ENCODE results near the gene EPB42. TPM values are rescaled to one million over a fixed set of nuclear protein-coding genes. Genes with fewer than 3 reads are reported as not detected.

The EPB42 gene
- total and polyA plus RNA-seq, 2 experiments from 2014 or later: not detected

GRCh38 chr15:43211224-43211735, 9.5 kb downstream of the EPB42 start:
- no peaks in the 10 kb centered on the region for H3K36me3 Mint-ChIP-seq (ENCODE audit: low read depth)
- no peak for TF ChIP-seq NANOG (IDR thresholded peaks at IDR 0.05; ENCODE audit: borderline replicate concordance)
- no peak for TF ChIP-seq STAT1 (IDR thresholded peaks at IDR 0.05; ENCODE audit: unreplicated experiment)
- no peak for TF ChIP-seq CREB1 (CRISPR knock-in tag; IDR thresholded peaks at IDR 0.05; ENCODE audit: low read depth)
- no peak for TF ChIP-seq ZNF114 (CRISPR knock-in tag; IDR thresholded peaks at IDR 0.05)
- no peak for TF ChIP-seq EZH2 (IDR thresholded peaks at IDR 0.05; ENCODE audit: low read depth, unreplicated experiment)
- no peak for TF ChIP-seq CTCF (conservative IDR thresholded peaks at IDR 0.05; ENCODE audit: low read depth in 2 of 2)
- TF ChIP-seq ZNF462 (CRISPR knock-in tag; IDR thresholded peaks at IDR 0.05): no peak
- TF ChIP-seq POLR2AphosphoS5 (IDR thresholded peaks at IDR 0.05; ENCODE audit: low read depth): no peak
- no peak for TF ChIP-seq REST (IDR thresholded peaks at IDR 0.05; ENCODE audit: unreplicated experiment)
- no peak for TF ChIP-seq JUNB (IDR thresholded peaks at IDR 0.05; ENCODE audit: unreplicated experiment)
- no peak for TF ChIP-seq ETS1 (IDR thresholded peaks at IDR 0.05)
- TF ChIP-seq EZH2phosphoT487 (IDR thresholded peaks at IDR 0.05; ENCODE audit: unreplicated experiment): no peak
- TF ChIP-seq ZNF331 (CRISPR knock-in tag; IDR thresholded peaks at IDR 0.05; ENCODE audit: low read depth): no peak
- no peaks in the 10 kb centered on the region for H3K9me2 ChIP-seq (ENCODE audit: insufficient read depth)
- no peaks in the 10 kb centered on the region for H3F3A ChIP-seq (replicated peaks; ENCODE audit: low read depth)
- peaks cover 12% of the 10 kb centered on the region; the same call in 2 of the 3 replicates for H3K4me1 Mint-ChIP-seq
- H3K36me3 ChIP-seq (ENCODE audit: insufficient read depth): no peaks in the 10 kb centered on the region
- DNase-seq (ENCODE audit: low spot score) (no peak), ATAC-seq (no peak)
- H3K79me2 ChIP-seq (replicated peaks; ENCODE audit: insufficient read depth): no peaks in the 10 kb centered on the region
- peaks cover 12% of the 10 kb centered on the region for H3K27me3 Mint-ChIP-seq (ENCODE audit: insufficient read depth, low read depth, poor library complexity)
- H3K4me3 ChIP-seq: no peak overlapping the region
- H3K4me1 ChIP-seq (ENCODE audit: insufficient read depth): no peaks in the 10 kb centered on the region
- H2AFZ ChIP-seq: no peak overlapping the region; the same call in 1 of the 2 replicates
- H3K27me3 ChIP-seq (ENCODE audit: insufficient read depth): no peaks in the 10 kb centered on the region
- no peak overlapping the region for H3K27ac Mint-ChIP-seq
- H4K20me1 ChIP-seq (replicated peaks; ENCODE audit: insufficient read depth): no peaks in the 10 kb centered on the region
- H3K9me3 Mint-ChIP-seq: no peaks in the 10 kb centered on the region
- H3K4me3 Mint-ChIP-seq: no peak overlapping the region
- no peak overlapping the region for H3K27ac ChIP-seq (ENCODE audit: low read depth)
- H3K4me2 ChIP-seq: no peak overlapping the region
